ENCODE measurements around the gene CATSPERB.
A peak's percentile ranks its signal among the peaks of the same experiment; 100 is the strongest.
"Not testable (repeated sequence)": the region's sequence is repeated elsewhere in the genome, so short reads cannot be mapped to it uniquely, and the experiment has no call there.

The CATSPERB gene

GRCh38 chr14:91669867-91670266 is 62.0 kb downstream of the CATSPERB start:
- no peak for DNase-seq

GRCh38 chr14:91667101-91667500 is 64.8 kb downstream of the CATSPERB start:
- DNase-seq, result not testable (repeated sequence)

GRCh38 chr14:91660790-91661189 is 71.1 kb downstream of the CATSPERB start:
- DNase-seq, result no peak

- no peak for DNase-seq
Observed at GRCh38 chr14:91654836-91655235, 77.0 kb downstream of the CATSPERB start.

- DNase-seq, result no peak
Observed at GRCh38 chr14:91653451-91653850, 78.4 kb downstream of the CATSPERB start.

GRCh38 chr14:91649930-91650329 is 82.0 kb downstream of the CATSPERB start:
- peak; percentile 16 for DNase-seq

- no peak for DNase-seq
Observed at GRCh38 chr14:91647856-91648255, 84.0 kb downstream of the CATSPERB start.

GRCh38 chr14:91636604-91637003 is 95.3 kb downstream of the CATSPERB start:
- DNase-seq, result no peak

GRCh38 chr14:91624757-91625156 is 107.1 kb downstream of the CATSPERB start:
- DNase-seq, result no peak

GRCh38 chr14:91614187-91614586 is 117.7 kb downstream of the CATSPERB start:
- no peak for DNase-seq

GRCh38 chr14:91613459-91614112 is 118.3 kb downstream of the CATSPERB start:
- no peak for DNase-seq

GRCh38 chr14:91611528-91611927 is 120.4 kb downstream of the CATSPERB start:
- DNase-seq, result no peak

- DNase-seq, result no peak
Observed at GRCh38 chr14:91609161-91609560, 122.7 kb downstream of the CATSPERB start.

GRCh38 chr14:91607322-91608047 is 124.4 kb downstream of the CATSPERB start:
- DNase-seq, result no peak

GRCh38 chr14:91606851-91607250 is 125.0 kb downstream of the CATSPERB start:
- no peak for DNase-seq

GRCh38 chr14:91604611-91605010 is 127.3 kb downstream of the CATSPERB start:
- not testable (repeated sequence) for DNase-seq

GRCh38 chr14:91599994-91600393 is 131.9 kb downstream of the CATSPERB start:
- no peak for DNase-seq

GRCh38 chr14:91595736-91596135 is 136.2 kb downstream of the CATSPERB start:
- DNase-seq, result no peak

GRCh38 chr14:91593957-91594356 is 137.9 kb downstream of the CATSPERB start:
- DNase-seq, result not testable (repeated sequence)

GRCh38 chr14:91586410-91586809 is 145.5 kb downstream of the CATSPERB start:
- DNase-seq, result no peak

- DNase-seq, result no peak
Observed at GRCh38 chr14:91585856-91586255, 146.0 kb downstream of the CATSPERB start.

GRCh38 chr14:91582761-91583160 is 149.1 kb downstream of the CATSPERB start:
- no peak for DNase-seq

- no peak for DNase-seq
Observed at GRCh38 chr14:91580876-91581577, 150.9 kb downstream of the CATSPERB start.

Measured in fibroblast of skin of abdomen (primary cell).